Measurements from ENCODE around the gene ELOB.
"Not testable (repeated sequence)": the region's sequence is repeated elsewhere in the genome, so short reads cannot be mapped to it uniquely, and the experiment has no call there.

Gene ELOB

DNA sequence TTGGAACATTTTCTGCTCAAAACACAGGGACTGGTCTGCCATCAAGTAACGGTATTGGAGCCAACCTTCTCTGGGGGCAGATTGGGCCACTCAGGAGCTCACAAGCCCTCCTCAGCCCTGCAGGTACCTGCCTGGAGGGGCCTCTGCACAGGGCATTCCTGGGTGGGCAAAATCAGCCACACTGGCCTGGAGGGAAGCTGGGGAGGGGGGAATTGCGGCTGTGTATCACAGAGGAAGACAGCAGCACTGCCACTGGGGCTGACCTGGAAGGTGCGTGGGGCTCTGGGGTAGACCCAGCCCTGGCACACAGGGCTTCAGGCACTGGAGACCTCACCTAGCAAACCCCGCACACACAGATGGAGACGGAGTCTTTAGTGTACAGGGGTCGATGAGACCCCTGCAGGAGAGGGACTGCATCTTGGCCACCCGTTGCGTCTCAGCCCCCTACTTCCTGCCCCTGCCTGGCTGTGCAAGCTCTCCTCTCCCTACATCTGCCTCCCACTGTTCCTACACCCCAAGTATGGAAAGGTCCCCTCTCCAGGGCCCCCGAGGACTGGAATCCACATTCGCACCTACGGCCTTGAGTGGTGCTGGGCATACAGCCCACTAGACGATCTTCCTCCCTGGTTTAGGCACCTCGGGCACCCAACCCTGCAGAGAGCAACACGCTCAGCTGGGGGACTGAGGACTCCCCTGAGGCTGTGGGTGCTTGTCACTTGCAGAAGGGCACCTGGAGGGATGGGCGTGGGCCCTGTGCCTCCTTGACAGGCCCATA, 31.8 kb downstream of the ELOB start:
- FAIRE-seq: no peak

DNA sequence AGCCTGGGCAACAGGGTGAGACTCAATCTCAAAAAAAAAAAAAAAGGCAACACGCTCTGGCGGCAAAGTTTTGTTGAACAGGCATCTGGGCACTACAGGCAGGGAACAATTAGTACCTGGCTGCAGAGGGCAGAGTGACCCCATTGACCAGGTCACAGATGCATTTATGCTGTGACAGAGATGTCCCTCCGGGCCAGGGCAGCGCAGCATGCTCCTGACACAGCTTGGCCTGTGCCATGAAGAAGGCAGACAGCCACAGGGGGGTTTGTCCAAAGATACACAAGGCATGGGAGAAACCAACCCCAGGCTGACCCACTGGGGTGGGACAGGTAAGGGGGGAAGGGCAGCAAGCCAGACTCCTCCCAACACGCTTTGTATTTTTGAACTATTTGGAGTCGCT, 32.4 kb downstream of the ELOB start:
- no peak for FAIRE-seq

DNA sequence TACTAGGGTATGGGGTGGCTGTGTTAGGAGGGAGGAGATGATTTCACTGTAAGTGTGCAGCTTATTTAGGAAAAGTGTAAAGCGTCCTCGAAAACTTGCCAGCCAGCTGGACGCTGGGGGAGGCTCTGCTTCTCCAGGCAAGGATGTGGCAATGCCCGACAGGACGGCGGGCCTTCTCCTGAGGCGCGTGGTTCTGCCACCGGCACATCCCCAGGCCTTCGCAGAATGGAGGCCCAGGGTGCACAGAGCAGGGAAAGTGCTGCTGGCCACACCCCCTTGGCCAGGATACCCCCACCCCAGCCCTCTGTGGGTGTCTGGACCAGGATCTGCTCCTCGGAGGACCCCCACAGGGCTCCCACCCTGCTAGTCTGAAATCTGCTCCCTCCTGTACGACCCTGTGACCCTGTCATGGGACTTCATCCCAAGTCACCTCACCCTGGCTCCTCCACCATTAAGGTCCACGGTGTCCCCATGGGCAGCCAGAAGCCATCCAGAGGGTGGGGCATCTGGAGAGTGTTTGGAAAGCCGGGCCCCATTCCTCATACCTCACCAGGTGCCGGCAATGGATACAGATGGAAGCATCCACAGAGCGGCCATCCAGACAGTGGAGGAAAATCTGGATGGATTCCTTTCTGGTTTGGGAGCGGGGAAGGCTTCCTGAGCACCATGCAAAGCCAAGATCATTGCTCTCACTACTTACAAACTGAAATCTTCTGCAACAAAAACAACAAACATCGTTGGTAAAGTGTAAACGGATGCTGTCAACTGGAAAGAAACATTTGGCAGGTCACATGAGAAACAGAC, 33.9 kb downstream of the ELOB start:
- FAIRE-seq: no peak

DNA sequence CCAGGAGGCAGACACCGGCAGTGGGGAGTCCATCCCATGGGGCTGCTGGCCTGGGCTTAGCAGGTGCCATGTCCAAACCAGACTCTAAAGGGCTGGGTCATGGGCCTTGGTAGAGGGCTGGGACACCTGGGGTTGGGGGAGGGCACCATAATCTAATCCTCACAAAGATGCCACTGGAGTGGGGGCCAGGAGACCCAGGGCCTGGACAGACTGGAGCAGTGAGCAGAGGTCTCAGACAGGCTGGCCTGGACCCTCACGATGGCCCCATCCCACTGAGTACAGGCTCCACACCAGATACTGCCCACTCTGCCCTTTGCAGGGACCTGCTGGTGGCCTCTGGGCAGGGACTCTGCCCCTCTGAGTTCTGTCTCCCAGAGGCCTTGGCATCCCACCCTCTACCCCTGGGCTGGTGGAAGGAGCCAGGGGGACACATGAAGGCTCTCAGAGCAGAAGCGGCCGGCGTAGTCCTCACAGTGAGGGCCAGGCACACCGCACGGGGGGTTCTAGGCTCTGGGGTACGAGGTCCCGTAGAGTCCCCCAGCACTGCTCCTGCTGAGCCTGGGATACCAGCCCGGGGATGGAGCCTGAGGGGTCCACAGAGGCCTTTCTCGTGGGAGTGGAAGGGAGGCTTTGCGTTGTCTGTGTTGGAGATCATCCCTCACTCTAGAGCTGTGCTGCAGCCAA, 34.6 kb downstream of the ELOB start:
- no peak for FAIRE-seq

DNA sequence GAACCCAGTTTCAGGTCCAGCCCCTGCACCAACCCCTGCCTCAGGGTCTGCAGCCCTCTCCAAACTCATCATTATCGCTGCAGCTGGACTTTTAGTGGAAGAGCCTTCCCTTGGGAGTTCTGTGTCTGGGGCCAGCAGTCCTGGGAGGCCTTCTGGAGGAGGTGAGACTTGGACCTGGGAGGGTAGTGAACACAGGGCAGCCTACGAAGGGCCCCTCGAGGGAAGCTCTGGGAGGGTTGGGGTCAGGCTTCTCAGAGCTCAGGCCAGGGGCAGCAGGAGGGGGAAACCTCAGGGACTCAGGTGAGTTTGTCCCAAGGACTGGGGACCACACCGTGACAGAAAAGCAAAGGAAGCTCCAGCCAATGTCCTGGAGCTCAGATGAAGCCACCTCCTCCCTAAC, 35.9 kb downstream of the ELOB start:
- FAIRE-seq: no peak

DNA sequence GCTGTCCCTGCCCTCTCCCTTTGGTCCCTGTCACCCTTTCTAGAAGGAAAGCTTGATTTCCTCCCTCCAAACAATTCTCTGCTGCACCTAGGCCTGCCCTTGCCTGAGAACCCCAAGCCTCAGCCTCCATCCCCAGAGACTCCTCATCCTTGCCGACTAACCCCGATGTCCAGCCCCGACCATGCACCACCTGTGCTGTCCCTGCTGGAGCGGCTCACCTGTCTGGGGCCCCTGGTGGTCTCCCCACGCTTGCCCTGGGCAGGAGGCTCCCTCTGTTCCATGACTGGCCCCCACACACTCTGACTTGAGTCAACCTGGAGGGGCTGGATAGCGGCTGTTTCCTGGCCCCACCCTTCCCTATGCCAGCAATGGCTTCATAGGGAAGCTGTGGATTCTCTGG, 36.6 kb downstream of the ELOB start:
- no peak for FAIRE-seq

DNA sequence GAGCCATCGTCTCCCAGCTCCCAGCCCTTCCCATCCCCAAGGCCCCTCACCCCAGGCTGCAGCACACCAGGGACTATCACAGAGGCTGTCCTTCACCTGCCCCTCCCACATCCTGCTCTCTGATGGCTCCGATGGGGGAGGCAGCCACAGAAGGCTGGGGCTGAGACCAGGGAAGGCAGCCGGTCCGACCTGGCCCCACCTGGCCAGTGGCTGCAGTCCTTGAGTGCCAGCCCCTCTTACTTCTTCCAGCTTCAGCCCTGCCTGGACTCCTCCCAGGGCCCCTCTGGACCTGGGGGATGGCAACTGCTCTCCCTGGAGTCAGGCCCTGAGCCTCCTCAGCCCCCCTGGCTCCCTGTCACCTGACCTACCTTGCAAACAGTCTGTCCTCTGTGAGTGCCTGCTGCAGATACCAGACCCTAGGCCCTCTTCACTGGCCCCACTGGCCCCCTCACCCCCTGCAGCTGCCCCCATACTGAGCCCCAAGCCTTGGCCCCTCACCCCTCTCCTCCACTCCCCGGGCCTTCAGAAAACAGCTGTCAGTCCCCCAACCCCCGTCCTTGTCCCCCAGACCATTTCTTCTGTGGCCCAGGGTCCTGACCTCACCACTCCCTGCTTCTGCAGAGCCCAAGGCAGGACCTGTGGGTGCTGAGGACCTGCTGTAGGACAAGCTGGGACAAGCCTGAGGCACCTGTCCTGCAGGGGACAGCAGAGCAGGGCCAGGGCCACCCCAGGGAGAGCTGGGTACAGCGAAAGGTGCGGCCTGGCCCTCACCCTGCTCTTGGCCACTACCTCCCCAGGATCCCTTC, 37.3 kb downstream of the ELOB start:
- FAIRE-seq: no peak

DNA sequence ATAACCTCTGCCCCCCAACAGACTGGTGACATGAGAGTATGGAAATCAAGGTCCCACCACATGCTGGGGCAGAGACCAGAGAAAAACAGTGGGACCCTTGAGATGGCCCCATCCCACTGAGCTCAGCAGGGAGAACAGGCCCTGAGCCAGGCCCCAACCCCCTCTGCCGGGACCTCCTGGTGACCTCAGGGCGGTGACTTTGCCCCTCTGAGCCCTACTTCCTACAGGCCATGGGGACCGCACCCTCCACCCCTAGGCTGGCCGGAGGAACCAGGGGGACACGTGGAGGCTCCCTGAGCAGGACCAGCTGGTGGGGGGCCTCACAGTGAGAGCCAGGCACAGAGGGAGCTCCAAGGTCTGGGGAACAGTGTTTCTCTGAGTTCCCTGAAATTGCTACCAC, 38.5 kb downstream of the ELOB start:
- FAIRE-seq: no peak

DNA sequence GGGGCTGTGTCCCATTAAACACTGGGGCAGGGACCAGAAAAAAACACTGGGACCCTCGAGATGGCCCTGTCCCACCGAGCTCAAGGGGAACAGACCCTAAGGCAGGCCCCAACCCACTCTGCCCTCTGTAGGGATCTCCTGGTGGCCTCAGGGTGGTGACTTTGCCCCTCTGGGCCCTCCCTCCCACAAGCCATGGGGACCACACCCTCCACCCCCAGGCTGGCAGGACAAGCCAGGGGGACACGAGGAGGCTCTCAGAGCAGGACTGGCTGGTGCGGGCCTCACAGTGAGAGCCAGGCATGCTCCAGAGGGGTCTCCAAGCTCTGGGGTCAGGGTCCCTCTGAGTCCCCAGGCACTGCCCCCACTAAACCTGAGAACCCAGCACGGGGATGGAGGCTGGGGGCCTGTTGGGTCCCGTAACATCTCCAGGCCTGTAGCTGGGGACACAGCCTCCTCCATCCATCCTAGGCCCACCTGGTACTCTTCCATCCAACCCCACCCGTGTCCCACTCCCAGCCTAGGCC, 39.1 kb downstream of the ELOB start:
- no peak for FAIRE-seq

DNA sequence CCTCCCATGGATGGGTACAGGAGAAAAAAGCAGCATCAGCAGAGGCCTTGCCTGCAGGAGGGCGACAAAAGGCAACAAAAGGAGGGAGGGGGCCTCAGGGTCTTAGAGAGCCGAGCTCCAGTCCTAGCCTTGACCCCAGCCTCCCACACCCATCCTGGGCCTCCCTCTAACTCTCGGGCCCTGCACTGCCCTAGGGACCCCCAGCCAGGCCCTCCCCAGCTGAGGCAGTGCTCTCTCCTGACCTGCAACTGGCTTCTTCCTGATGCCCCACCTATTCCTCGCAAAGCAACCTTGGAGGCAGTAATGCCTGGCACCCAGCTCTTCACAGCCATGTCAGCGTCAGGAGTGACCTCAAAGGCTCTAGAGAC, 39.9 kb downstream of the ELOB start:
- FAIRE-seq: no peak

DNA sequence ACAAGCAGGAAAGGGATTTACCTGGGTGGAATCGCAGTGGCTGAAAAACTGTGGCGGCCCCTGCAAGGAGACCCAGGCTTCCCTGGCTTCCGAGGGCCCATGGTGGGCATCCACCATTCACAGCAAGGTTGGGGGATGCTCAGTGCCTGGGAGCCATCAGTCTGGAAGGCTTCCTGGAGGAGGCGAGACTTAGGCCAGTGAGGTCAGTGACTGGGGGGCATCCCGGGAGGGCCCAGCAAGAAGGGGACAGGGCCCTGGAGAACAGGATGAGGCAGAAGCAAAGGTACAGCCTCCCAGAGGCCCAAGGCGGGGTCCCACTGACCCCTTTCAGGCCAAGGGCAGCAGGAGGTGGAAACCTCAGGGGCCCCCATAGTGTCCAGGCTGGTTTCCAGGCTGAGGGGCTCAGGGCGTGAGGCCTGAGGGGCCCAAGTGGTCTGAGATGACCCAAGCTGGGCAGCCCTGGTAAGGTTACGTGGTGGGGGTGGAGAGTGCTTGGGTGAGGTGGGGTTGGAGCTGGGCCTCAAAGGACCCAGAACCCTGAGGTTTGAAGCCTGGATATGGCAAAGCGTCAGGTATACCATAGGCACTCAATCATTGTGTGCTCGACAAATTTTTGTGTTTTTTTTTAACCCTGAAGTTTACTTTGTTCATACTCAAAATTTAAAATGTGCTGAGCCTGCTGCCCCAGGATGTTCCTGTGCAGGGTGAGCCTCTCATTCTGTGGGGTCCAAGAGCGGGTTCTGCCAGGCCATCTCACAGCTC, 40.4 kb downstream of the ELOB start:
- FAIRE-seq: no peak

DNA sequence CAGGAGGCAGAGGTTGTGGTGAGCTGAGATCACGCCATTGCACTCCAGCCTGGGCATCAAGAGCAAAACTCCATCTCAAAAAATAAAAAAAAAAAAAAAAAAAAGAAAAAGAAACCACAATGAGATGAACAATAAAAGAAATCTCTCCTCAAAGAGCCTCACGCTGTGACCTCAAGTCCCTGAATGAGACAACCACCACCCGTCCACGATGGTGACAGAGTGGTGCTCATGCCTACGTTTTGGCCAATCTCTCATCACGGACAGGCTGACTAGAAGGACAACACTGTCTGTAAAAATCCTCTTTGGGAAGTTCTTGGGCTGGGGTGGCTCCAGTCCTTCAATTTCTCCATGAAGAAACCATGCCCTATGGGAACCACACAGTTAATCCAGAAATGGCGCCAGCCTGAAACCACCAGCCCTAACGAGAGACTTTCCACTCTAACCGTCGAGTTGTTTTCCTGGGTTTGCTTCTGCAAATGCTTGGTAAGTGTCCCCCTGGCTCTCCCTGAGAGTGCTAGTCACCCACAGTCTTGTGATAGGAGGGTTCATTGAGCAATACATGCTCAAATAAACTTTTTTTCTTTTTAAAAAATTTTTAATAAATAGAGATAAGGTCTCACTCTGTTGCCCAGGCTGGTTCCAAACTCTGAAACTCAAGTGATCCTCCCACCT, 42.1 kb downstream of the ELOB start:
- FAIRE-seq: no peak

DNA sequence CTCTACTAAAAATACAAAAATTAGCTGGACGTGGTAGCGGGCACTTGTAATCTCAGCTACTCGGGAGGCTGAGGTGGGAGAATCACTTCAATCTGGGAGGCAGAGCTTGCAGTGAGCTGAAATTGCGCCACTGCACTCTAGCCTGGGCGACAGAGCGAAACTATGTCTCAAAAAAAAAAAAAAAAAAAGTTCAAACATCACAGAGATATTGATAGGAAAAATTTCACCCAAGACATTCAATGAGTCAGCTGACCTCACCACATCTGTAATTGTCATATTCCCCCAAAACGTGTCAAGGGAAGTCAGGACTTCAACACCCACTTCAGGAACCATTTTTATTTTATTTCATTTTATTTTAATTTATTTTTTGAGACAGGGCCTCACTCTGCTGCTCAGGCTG, 49.0 kb downstream of the ELOB start:
- no peak for FAIRE-seq

DNA sequence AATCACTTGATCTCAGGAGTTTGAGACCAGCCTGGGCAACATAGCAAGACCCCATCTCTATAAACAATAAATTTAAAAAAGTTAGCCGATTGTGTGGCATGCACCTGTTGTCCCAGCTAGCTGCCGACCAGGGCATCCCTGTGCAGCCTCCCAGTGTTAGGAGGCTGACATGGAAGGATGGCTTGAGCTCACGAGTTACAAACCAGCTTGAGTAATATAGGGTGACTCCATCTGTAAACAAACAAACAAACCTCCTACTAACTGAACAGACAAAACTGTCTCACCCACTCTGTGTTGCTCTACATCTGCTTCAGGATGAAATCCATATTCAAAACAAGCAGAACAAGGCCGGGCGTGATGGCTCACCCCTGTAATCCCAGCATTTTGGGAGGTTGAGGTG, 50.2 kb downstream of the ELOB start:
- no peak for FAIRE-seq

DNA sequence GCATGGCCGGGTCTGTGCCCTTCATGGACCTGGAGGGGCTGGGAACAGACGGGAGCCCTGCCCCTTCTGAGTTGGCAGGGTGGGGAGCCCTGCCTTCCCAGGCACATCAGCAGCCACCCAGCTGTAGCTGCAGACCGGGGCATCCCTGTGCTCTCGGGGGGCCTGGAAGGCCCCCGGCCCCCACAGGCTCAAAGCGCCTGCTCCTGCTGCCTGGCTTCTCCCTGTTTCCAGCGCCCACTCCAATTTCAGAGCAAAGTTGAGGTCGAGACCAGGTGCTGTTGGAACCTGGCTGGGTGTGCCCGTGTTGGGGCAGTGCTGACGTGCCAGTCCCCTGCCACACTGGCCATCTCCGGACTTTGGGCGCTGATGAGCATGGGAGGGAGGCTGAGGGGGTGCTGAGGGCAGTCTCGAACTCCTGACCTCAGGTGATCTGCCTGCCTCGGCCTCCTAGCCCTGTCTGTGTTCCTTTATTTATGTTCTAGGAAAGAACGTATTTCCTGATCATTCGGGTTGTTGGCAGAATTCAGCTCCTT, 52.2 kb downstream of the ELOB start:
- no peak for FAIRE-seq

DNA sequence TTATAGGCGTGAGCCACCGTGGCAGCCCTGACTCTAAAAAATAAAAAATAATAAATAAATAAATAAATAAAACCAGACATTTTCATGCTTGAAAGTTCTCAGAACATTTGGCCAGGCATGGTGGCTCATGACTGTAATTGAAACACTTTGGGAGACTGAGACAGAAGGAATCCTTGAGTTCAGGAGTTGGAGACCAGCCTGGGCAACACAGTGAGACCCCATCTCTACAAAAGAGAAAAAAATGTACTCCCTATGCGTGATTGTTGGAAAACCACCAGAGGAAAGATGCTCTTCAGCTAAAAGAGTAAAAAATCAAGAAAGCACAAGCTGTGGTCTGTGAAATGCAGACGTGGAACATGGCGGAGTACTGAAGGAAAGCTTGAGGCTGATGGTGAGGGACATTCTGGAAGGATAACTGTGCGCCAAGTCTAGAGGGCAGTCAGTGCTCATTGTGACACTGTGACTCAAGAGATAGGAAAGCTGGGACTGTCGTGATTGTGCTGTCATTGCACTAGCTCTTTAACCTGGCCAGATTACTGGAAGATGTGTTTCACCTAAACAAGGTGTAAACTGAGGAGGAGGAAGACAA, 52.9 kb downstream of the ELOB start:
- no peak for FAIRE-seq

DNA sequence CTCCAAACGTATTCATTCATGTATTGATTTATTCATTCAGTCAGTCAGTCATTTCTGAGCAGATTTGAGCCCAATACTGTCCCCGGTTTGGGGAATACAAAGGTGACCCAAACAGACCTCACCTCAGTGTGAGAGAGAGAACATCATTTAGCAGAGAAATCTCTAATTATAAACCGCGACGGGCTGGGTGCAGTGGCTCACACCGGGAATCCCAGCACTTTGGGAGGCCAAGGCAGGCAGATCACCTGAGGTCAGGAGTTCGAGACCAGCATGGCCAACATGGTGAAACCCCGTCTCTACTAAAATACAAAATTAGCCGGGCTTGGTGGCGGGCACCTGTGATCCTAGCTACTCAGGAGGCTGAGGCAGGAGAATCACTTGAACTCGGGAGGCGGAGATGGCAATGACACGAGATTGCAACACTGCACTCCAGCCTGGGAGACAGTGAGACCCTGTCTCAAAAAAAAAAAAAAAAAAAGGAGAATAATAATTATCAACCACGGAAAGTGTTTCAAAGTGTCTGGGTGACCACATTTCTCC, 55.4 kb downstream of the ELOB start:
- FAIRE-seq: not testable (repeated sequence)
